ENCODE data around the gene ZBTB33.

DNA sequence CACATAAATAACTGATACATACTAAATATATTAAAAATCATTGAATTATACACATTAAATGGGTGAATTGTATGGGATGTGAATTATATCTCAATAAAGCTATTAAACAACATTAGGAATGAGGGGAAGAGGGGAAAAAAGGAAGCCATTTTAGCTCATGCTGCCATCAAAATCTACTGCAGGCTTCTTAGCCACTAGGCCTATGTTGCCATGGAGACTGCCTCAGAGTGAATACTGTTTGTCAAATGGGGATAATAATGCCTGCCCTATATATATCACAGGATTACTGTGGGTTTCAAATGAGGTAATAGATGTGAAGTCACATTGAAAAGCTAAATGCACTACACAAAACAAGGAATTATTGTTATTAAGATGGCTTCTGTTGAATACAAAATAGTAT, 39.5 kb downstream of the ZBTB33 start:
- TF ChIP-seq ZNF24 (IDR thresholded peaks at IDR 0.05) = no peak
- TF ChIP-seq SRSF1 (optimal IDR thresholded peaks at IDR 0.05; ENCODE audit: low read depth, low read length) = no peak
- no peak for TF ChIP-seq NPAS2 (CRISPR knock-in tag; IDR thresholded peaks at IDR 0.05; ENCODE audit: borderline replicate concordance)
- TF ChIP-seq, protein P1, sequence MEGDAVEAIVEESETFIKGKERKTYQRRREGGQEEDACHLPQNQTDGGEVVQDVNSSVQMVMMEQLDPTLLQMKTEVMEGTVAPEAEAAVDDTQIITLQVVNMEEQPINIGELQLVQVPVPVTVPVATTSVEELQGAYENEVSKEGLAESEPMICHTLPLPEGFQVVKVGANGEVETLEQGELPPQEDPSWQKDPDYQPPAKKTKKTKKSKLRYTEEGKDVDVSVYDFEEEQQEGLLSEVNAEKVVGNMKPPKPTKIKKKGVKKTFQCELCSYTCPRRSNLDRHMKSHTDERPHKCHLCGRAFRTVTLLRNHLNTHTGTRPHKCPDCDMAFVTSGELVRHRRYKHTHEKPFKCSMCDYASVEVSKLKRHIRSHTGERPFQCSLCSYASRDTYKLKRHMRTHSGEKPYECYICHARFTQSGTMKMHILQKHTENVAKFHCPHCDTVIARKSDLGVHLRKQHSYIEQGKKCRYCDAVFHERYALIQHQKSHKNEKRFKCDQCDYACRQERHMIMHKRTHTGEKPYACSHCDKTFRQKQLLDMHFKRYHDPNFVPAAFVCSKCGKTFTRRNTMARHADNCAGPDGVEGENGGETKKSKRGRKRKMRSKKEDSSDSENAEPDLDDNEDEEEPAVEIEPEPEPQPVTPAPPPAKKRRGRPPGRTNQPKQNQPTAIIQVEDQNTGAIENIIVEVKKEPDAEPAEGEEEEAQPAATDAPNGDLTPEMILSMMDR (CRISPR knock-in tag; IDR thresholded peaks at IDR 0.05) = no peak
- TF ChIP-seq, protein P2, sequence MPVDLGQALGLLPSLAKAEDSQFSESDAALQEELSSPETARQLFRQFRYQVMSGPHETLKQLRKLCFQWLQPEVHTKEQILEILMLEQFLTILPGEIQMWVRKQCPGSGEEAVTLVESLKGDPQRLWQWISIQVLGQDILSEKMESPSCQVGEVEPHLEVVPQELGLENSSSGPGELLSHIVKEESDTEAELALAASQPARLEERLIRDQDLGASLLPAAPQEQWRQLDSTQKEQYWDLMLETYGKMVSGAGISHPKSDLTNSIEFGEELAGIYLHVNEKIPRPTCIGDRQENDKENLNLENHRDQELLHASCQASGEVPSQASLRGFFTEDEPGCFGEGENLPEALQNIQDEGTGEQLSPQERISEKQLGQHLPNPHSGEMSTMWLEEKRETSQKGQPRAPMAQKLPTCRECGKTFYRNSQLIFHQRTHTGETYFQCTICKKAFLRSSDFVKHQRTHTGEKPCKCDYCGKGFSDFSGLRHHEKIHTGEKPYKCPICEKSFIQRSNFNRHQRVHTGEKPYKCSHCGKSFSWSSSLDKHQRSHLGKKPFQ (CRISPR knock-in tag; IDR thresholded peaks at IDR 0.05; ENCODE audit: insufficient replicate concordance) = no peak

All from HepG2 (cell line).